ENCODE data around the gene PSMG3.

The PSMG3 gene

GRCh38 chr7:1561036-1561940 is 8.5 kb downstream of the PSMG3 start:
- Histone ChIP-seq H3K4me2 (ENCODE audit: low read length) (no peak overlapping the region), H3K36me3 (ENCODE audit: insufficient read depth, low read length) (no peaks in the 10 kb centered on the region), H3K27me3 (ENCODE audit: control insufficient read depth, insufficient read depth, low read length) (no peaks in the 10 kb centered on the region), H3K9me3 (replicated peaks; ENCODE audit: low read length) (no peaks in the 10 kb centered on the region), H3K9ac (ENCODE audit: low read depth, low read length) (no peak overlapping the region), H3K4me3 (ENCODE audit: low read length) (no peak overlapping the region), H3K4me1 (ENCODE audit: control insufficient read depth, insufficient read depth, low read length) (peaks cover 15% of the 10 kb centered on the region)

- no peak overlapping the region for H3K4me2 ChIP-seq (ENCODE audit: low read length)
- no peaks in the 10 kb centered on the region for H3K36me3 ChIP-seq (ENCODE audit: insufficient read depth, low read length)
- no peak overlapping the region for H3K9ac ChIP-seq (ENCODE audit: low read depth, low read length)
- H3K4me3 ChIP-seq (ENCODE audit: low read length) = no peak overlapping the region
- peaks cover 21% of the 10 kb centered on the region for H3K4me1 ChIP-seq (ENCODE audit: control insufficient read depth, insufficient read depth, low read length)
- no peaks in the 10 kb centered on the region for H3K9me3 ChIP-seq (replicated peaks; ENCODE audit: low read length)
- H3K27me3 ChIP-seq (ENCODE audit: control insufficient read depth, insufficient read depth, low read length) = no peaks in the 10 kb centered on the region
These were observed 9.2 kb downstream of the PSMG3 start for GRCh38 chr7:1560620-1561031.

GRCh38 chr7:1559626-1560590 is 9.9 kb downstream of the PSMG3 start:
- H3K4me2 ChIP-seq (ENCODE audit: low read length) = no peak overlapping the region
- H3K27me3 ChIP-seq (ENCODE audit: control insufficient read depth, insufficient read depth, low read length) = no peaks in the 10 kb centered on the region
- no peak overlapping the region for H3K4me3 ChIP-seq (ENCODE audit: low read length)
- no peaks in the 10 kb centered on the region for H3K36me3 ChIP-seq (ENCODE audit: insufficient read depth, low read length)
- H3K4me1 ChIP-seq (ENCODE audit: control insufficient read depth, insufficient read depth, low read length) = peaks cover 29% of the 10 kb centered on the region
- H3K9me3 ChIP-seq (replicated peaks; ENCODE audit: low read length) = no peaks in the 10 kb centered on the region
- no peak overlapping the region for H3K9ac ChIP-seq (ENCODE audit: low read depth, low read length)

GRCh38 chr7:1558841-1559625 is 10.8 kb downstream of the PSMG3 start:
- Histone ChIP-seq H3K27me3 (ENCODE audit: control insufficient read depth, insufficient read depth, low read length) (no peaks in the 10 kb centered on the region), H3K9ac (ENCODE audit: low read depth, low read length) (no peak overlapping the region), H3K4me3 (ENCODE audit: low read length) (no peak overlapping the region), H3K36me3 (ENCODE audit: insufficient read depth, low read length) (no peaks in the 10 kb centered on the region), H3K4me2 (ENCODE audit: low read length) (no peak overlapping the region), H3K4me1 (ENCODE audit: control insufficient read depth, insufficient read depth, low read length) (peaks cover 23% of the 10 kb centered on the region), H3K9me3 (replicated peaks; ENCODE audit: low read length) (no peaks in the 10 kb centered on the region)

- H3K36me3 ChIP-seq (ENCODE audit: insufficient read depth, low read length) = no peaks in the 10 kb centered on the region
- no peaks in the 10 kb centered on the region for H3K27me3 ChIP-seq (ENCODE audit: control insufficient read depth, insufficient read depth, low read length)
- H3K4me3 ChIP-seq (ENCODE audit: low read length) = no peak overlapping the region
- H3K9me3 ChIP-seq (replicated peaks; ENCODE audit: low read length) = no peaks in the 10 kb centered on the region
- peak overlapping the region; percentile 27 for H3K4me2 ChIP-seq (ENCODE audit: low read length)
- no peak overlapping the region for H3K9ac ChIP-seq (ENCODE audit: low read depth, low read length)
- H3K4me1 ChIP-seq (ENCODE audit: control insufficient read depth, insufficient read depth, low read length) = peaks cover 23% of the 10 kb centered on the region
These were observed 11.5 kb downstream of the PSMG3 start for GRCh38 chr7:1558181-1558811.

GRCh38 chr7:1557771-1558170 is 12.1 kb downstream of the PSMG3 start:
- H3K9ac ChIP-seq (ENCODE audit: low read depth, low read length) = no peak overlapping the region
- H3K4me3 ChIP-seq (ENCODE audit: low read length) = no peak overlapping the region
- peaks cover 23% of the 10 kb centered on the region for H3K4me1 ChIP-seq (ENCODE audit: control insufficient read depth, insufficient read depth, low read length)
- H3K36me3 ChIP-seq (ENCODE audit: insufficient read depth, low read length) = no peaks in the 10 kb centered on the region
- no peaks in the 10 kb centered on the region for H3K27me3 ChIP-seq (ENCODE audit: control insufficient read depth, insufficient read depth, low read length)
- H3K9me3 ChIP-seq (replicated peaks; ENCODE audit: low read length) = no peaks in the 10 kb centered on the region
- H3K4me2 ChIP-seq (ENCODE audit: low read length) = no peak overlapping the region

GRCh38 chr7:1557006-1557405 is 12.8 kb downstream of the PSMG3 start:
- no peaks in the 10 kb centered on the region for H3K9me3 ChIP-seq (replicated peaks; ENCODE audit: low read length)
- H3K4me1 ChIP-seq (ENCODE audit: control insufficient read depth, insufficient read depth, low read length) = peaks cover 23% of the 10 kb centered on the region

GRCh38 chr7:1555813-1556543 is 13.9 kb downstream of the PSMG3 start, which contains the start of gene TMEM184A:
Gene TMEM184A (minus strand): TSS chr7:1556205. CDS start chr7:1555484, 721 bp downstream.
- Histone ChIP-seq H3K9ac (ENCODE audit: low read depth, low read length) (peak within 1 kb of the TSS; percentile 59), H3K4me3 (ENCODE audit: low read length) (peak within 1 kb of the TSS; percentile 39), H3K27me3 (ENCODE audit: control insufficient read depth, insufficient read depth, low read length) (no peaks in the 10 kb centered on the region), H3K9me3 (replicated peaks; ENCODE audit: low read length) (no peaks in the 10 kb centered on the region), H3K36me3 (ENCODE audit: insufficient read depth, low read length) (no peaks in the 10 kb centered on the region), H3K4me2 (ENCODE audit: low read length) (peak within 1 kb of the TSS; percentile 66), H3K4me1 (ENCODE audit: control insufficient read depth, insufficient read depth, low read length) (peaks cover 23% of the 10 kb centered on the region)

More at GRCh38 chr7:1557006-1557405, 12.8 kb downstream of the PSMG3 start:
- no peaks in the 10 kb centered on the region for H3K36me3 ChIP-seq (ENCODE audit: insufficient read depth, low read length)
- H3K4me3 ChIP-seq (ENCODE audit: low read length) = no peak overlapping the region
- H3K4me2 ChIP-seq (ENCODE audit: low read length) = no peak overlapping the region
- no peak overlapping the region for H3K9ac ChIP-seq (ENCODE audit: low read depth, low read length)
- no peaks in the 10 kb centered on the region for H3K27me3 ChIP-seq (ENCODE audit: control insufficient read depth, insufficient read depth, low read length)

- Histone ChIP-seq H3K9ac (ENCODE audit: low read depth, low read length) (peak overlapping the region; percentile 59), H3K4me2 (ENCODE audit: low read length) (peak overlapping the region; percentile 66), H3K27me3 (ENCODE audit: control insufficient read depth, insufficient read depth, low read length) (no peaks in the 10 kb centered on the region), H3K4me1 (ENCODE audit: control insufficient read depth, insufficient read depth, low read length) (peaks cover 23% of the 10 kb centered on the region), H3K36me3 (ENCODE audit: insufficient read depth, low read length) (no peaks in the 10 kb centered on the region), H3K9me3 (replicated peaks; ENCODE audit: low read length) (no peaks in the 10 kb centered on the region), H3K4me3 (ENCODE audit: low read length) (peak overlapping the region; percentile 39)
These were observed 14.6 kb downstream of the PSMG3 start for GRCh38 chr7:1555046-1555812.

Data from skeletal muscle satellite cell (primary cell).